Type B pancreatic cell (in vitro differentiated cells): ENCODE measurements around the gene CORO6. TPM values are rescaled to one million over a fixed set of nuclear protein-coding genes. Genes with fewer than 3 reads are reported as not detected.

Source experiments
- DNase-seq: peaks from one replicate; pipeline ENCODE4 v3.0.0; 2021; ENCODE audit warnings: mixed read lengths; ENCODE audit not compliant: unreplicated experiment; ENCODE audit errors: extremely low spot score
- H3K27ac Mint-ChIP-seq: 2 replicates; pipeline ENCODE4 v1.8.0; 2021; ENCODE audit warnings: mild to moderate bottlenecking, mixed read lengths
- H3K27me3 Mint-ChIP-seq: 2 replicates; pipeline ENCODE4 v1.8.0; 2021; ENCODE audit warnings: mixed read lengths
- H3K36me3 Mint-ChIP-seq: 2 replicates; pipeline ENCODE4 v1.8.0; 2021; ENCODE audit warnings: mixed read lengths
- H3K4me1 Mint-ChIP-seq: one replicate; pipeline ENCODE4 v1.8.0; 2021; ENCODE audit warnings: mixed read lengths; ENCODE audit not compliant: unreplicated experiment
- H3K4me3 Mint-ChIP-seq: 2 replicates; pipeline ENCODE4 v1.8.0; 2021; ENCODE audit warnings: mild to moderate bottlenecking, mixed read lengths
- H3K9me3 Mint-ChIP-seq: 2 replicates; pipeline ENCODE4 v1.8.0; 2021; ENCODE audit warnings: mixed read lengths
- CTCF ChIP-seq: fragments of 200-600 bp; sonication (generic); conservative IDR thresholded peaks from 2 replicates; pipeline ENCODE4 v1.5.0; 2021; ENCODE audit warnings: antibody characterized with exemption, mild to moderate bottlenecking
- total RNA-seq: library from RNA; stranded (reverse); gene quantifications from 2 replicates; pipeline ENCODE4 v1.2.1, GENCODE V29; 2021; ENCODE audit warnings: low replicate concordance

CORO6 gene
- total RNA-seq, 1 donor from 2014 or later: 6.8 TPM

GRCh38 chr17:29595943-29596774 lies 26.6 kb downstream of the CORO6 start:
- H3K4me3 Mint-ChIP-seq: no peak overlapping the region
- TF ChIP-seq CTCF: no peak
- H3K9me3 Mint-ChIP-seq: no peaks in the 10 kb centered on the region
- no peaks in the 10 kb centered on the region for H3K27me3 Mint-ChIP-seq
- H3K36me3 Mint-ChIP-seq: no peaks in the 10 kb centered on the region
- no peak for DNase-seq
- H3K27ac Mint-ChIP-seq: no peak overlapping the region
- peaks cover 40% of the 10 kb centered on the region for H3K4me1 Mint-ChIP-seq

GRCh38 chr17:29595107-29595942 lies 27.4 kb downstream of the CORO6 start:
- Mint-ChIP-seq H3K27me3 (no peaks in the 10 kb centered on the region), H3K36me3 (no peaks in the 10 kb centered on the region), H3K4me1 (peaks cover 47% of the 10 kb centered on the region), H3K27ac (no peak overlapping the region), H3K9me3 (no peaks in the 10 kb centered on the region), H3K4me3 (peak overlapping the region; percentile 87)
- no peak for DNase-seq
- TF ChIP-seq CTCF: no peak

- TF ChIP-seq CTCF: no peak
- peak overlapping the region; percentile 59 for H3K27ac Mint-ChIP-seq
- H3K4me1 Mint-ChIP-seq: peaks cover 47% of the 10 kb centered on the region
These were observed 28.1 kb downstream of the CORO6 start for GRCh38 chr17:29594519-29595090.

GRCh38 chr17:29593591-29594518 lies 28.9 kb downstream of the CORO6 start:
- peak overlapping the region; percentile 59 for H3K27ac Mint-ChIP-seq
- no peaks in the 10 kb centered on the region for H3K27me3 Mint-ChIP-seq
- H3K9me3 Mint-ChIP-seq: no peaks in the 10 kb centered on the region
- H3K4me1 Mint-ChIP-seq: peaks cover 40% of the 10 kb centered on the region
- peak; percentile 36 for TF ChIP-seq CTCF
- no peak for DNase-seq
- peak overlapping the region; percentile 87 for H3K4me3 Mint-ChIP-seq
- no peaks in the 10 kb centered on the region for H3K36me3 Mint-ChIP-seq

More at GRCh38 chr17:29594519-29595090, 28.1 kb downstream of the CORO6 start:
- peak overlapping the region; percentile 87 for H3K4me3 Mint-ChIP-seq
- no peaks in the 10 kb centered on the region for H3K36me3 Mint-ChIP-seq
- H3K27me3 Mint-ChIP-seq: no peaks in the 10 kb centered on the region
- no peak for DNase-seq
- no peaks in the 10 kb centered on the region for H3K9me3 Mint-ChIP-seq
